Measurements from ENCODE around the gene HNRNPA1L2.

HNRNPA1L2 gene

DNA sequence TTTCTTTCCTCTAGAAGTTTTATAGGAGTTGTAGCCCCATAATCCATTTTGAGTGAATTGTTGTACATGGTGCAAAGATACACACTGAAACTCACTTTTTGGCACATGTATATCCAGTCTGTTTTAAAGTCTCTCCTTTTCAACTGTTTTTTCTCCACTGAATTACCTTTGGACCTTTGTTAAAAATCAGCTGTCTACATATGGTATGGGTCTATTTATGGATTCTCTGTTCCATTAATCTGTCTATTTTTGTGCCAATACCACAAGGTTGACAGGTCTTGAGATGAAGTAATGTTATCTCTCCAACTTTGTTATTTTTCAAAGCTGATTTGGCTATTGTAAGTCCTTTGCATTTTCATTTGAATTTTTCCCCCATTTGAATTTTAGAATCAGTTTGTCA is 4.7 kb downstream of the HNRNPA1L2 start:
- TF ChIP-seq TAF1 (IDR thresholded peaks at IDR 0.05; ENCODE audit: borderline replicate concordance, insufficient read depth, low read length) (no peak), FOXP2 (optimal IDR thresholded peaks at IDR 0.05; ENCODE audit: borderline replicate concordance, extremely low read depth, extremely low read length, insufficient read depth) (no peak), SIN3A (IDR thresholded peaks at IDR 0.05; ENCODE audit: borderline replicate concordance, insufficient read depth, low read length) (no peak), POLR2AphosphoS5 (IDR thresholded peaks at IDR 0.05; ENCODE audit: low read depth, low read length) (no peak)
- TF ChIP-seq, protein P1, sequence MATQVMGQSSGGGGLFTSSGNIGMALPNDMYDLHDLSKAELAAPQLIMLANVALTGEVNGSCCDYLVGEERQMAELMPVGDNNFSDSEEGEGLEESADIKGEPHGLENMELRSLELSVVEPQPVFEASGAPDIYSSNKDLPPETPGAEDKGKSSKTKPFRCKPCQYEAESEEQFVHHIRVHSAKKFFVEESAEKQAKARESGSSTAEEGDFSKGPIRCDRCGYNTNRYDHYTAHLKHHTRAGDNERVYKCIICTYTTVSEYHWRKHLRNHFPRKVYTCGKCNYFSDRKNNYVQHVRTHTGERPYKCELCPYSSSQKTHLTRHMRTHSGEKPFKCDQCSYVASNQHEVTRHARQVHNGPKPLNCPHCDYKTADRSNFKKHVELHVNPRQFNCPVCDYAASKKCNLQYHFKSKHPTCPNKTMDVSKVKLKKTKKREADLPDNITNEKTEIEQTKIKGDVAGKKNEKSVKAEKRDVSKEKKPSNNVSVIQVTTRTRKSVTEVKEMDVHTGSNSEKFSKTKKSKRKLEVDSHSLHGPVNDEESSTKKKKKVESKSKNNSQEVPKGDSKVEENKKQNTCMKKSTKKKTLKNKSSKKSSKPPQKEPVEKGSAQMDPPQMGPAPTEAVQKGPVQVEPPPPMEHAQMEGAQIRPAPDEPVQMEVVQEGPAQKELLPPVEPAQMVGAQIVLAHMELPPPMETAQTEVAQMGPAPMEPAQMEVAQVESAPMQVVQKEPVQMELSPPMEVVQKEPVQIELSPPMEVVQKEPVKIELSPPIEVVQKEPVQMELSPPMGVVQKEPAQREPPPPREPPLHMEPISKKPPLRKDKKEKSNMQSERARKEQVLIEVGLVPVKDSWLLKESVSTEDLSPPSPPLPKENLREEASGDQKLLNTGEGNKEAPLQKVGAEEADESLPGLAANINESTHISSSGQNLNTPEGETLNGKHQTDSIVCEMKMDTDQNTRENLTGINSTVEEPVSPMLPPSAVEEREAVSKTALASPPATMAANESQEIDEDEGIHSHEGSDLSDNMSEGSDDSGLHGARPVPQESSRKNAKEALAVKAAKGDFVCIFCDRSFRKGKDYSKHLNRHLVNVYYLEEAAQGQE (IDR thresholded peaks at IDR 0.05; ENCODE audit: insufficient read depth in 1 of 2, low read depth in 2 of 2, low read length in 2 of 2), result no peak

DNA sequence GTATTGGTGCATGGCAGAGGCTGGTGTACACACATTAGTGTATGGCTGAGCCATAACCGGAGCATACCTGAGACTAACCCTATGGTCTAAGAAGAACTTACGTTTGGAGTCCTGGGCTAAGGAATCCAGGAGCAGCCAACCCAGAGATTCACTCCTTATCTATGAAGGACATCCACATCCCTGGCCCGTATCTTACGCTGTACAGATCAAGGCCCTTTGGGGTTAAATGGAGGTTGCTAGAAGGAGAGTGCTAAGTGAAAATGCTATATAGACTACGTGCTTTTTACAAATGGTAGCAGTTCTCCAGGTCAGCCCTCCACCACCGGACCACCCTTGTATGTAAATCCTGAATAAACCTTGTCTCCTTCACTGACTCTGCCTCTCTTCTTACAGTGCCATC is 8.5 kb downstream of the HNRNPA1L2 start:
- TF ChIP-seq TAF1 (IDR thresholded peaks at IDR 0.05; ENCODE audit: borderline replicate concordance, insufficient read depth, low read length), result no peak
- TF ChIP-seq, protein P1 (IDR thresholded peaks at IDR 0.05; ENCODE audit: insufficient read depth in 1 of 2, low read depth in 2 of 2, low read length in 2 of 2), result no peak
- no peak for TF ChIP-seq SIN3A (IDR thresholded peaks at IDR 0.05; ENCODE audit: borderline replicate concordance, insufficient read depth, low read length)
- TF ChIP-seq FOXP2 (optimal IDR thresholded peaks at IDR 0.05; ENCODE audit: borderline replicate concordance, extremely low read depth, extremely low read length, insufficient read depth), result no peak
- TF ChIP-seq POLR2AphosphoS5 (IDR thresholded peaks at IDR 0.05; ENCODE audit: low read depth, low read length), result no peak

DNA sequence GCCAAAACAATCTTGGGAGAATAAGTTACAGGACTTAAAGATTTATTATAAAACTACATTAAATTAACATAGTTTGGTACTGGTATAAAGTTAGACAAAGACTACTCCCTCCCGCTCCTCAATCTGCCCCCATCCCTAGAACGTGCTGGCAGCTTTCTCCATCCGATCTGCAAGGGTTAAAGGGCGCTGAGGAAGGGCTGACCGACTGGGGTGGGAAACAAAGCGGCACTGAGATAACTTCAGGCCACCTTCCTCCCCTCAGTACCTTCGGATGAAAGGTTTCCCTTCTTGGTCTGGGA is 9.6 kb downstream of the HNRNPA1L2 start:
- TF ChIP-seq, protein P1 (IDR thresholded peaks at IDR 0.05; ENCODE audit: insufficient read depth in 1 of 2, low read depth in 2 of 2, low read length in 2 of 2), result no peak
- TF ChIP-seq TAF1 (IDR thresholded peaks at IDR 0.05; ENCODE audit: borderline replicate concordance, insufficient read depth, low read length), result no peak
- TF ChIP-seq FOXP2 (optimal IDR thresholded peaks at IDR 0.05; ENCODE audit: borderline replicate concordance, extremely low read depth, extremely low read length, insufficient read depth), result no peak
- TF ChIP-seq SIN3A (IDR thresholded peaks at IDR 0.05; ENCODE audit: borderline replicate concordance, insufficient read depth, low read length), result no peak
- no peak for TF ChIP-seq POLR2AphosphoS5 (IDR thresholded peaks at IDR 0.05; ENCODE audit: low read depth, low read length)

DNA sequence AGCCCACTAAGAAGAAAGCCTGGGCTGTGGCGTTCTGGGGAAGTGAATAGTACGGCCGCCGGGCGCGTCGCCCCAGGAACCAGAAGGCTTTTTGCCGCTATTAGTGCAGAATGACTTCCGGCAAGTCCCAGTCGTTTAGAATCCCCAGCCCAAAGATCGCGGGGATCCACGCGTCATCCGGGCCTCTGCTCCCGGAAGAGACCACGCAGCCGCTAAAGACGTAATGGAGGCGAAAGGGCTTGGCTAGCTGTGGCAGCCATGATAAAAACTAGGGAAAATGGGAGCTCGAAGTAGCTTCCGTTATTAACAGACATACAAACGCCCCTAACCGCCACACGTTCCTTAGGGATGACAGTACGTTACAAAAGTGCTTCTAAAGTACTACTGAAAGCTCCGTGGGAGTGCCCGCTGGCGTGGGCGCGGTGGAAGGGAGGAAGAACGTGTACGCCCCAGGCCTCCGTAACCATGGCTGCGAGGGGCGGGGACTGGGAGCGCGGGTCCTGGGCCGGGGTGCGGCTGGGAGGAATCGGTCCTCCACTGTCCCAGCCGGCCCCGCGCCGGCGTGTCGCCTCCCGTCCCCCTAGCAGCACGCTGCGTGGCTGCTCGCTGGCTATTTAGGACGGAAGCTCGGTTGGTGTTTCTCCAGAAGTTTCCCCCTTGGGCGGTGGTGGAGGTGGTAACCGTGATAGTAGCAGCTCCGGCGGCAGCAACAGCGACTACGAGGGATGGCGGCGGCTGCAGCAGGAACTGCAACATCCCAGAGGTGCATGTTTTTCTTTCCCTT is 10.2 kb downstream of the HNRNPA1L2 start, which contains the start of gene SUGT1:
Gene SUGT1 (plus strand): TSS at position 641 of the 784 bp plus-strand sequence. CDS start 85 bp downstream, at position 726.
- TF ChIP-seq, protein P1 (IDR thresholded peaks at IDR 0.05; ENCODE audit: insufficient read depth in 1 of 2, low read depth in 2 of 2, low read length in 2 of 2), result no peak
- TF ChIP-seq FOXP2 (optimal IDR thresholded peaks at IDR 0.05; ENCODE audit: borderline replicate concordance, extremely low read depth, extremely low read length, insufficient read depth) (peak; percentile 52), SIN3A (IDR thresholded peaks at IDR 0.05; ENCODE audit: borderline replicate concordance, insufficient read depth, low read length) (0 out of 2 replicates have a peak, but pooled peaks have one; percentile 65), POLR2AphosphoS5 (IDR thresholded peaks at IDR 0.05; ENCODE audit: low read depth, low read length) (peak; percentile 69; the same call in 1 of the 2 replicates), TAF1 (IDR thresholded peaks at IDR 0.05; ENCODE audit: borderline replicate concordance, insufficient read depth, low read length) (peak; percentile 82; the same call in 1 of the 2 replicates)

Measured in PFSK-1 (cell line).